GM18526 (cell line): ENCODE data around the gene SYMPK.

Experiments used
- POLR2A ChIP-seq: IDR thresholded peaks from 3 replicates; pipeline ENCODE4 v1.6.1; 2011; ENCODE audit not compliant: insufficient read length; ENCODE audit errors: extremely low read depth

Gene SYMPK

DNA sequence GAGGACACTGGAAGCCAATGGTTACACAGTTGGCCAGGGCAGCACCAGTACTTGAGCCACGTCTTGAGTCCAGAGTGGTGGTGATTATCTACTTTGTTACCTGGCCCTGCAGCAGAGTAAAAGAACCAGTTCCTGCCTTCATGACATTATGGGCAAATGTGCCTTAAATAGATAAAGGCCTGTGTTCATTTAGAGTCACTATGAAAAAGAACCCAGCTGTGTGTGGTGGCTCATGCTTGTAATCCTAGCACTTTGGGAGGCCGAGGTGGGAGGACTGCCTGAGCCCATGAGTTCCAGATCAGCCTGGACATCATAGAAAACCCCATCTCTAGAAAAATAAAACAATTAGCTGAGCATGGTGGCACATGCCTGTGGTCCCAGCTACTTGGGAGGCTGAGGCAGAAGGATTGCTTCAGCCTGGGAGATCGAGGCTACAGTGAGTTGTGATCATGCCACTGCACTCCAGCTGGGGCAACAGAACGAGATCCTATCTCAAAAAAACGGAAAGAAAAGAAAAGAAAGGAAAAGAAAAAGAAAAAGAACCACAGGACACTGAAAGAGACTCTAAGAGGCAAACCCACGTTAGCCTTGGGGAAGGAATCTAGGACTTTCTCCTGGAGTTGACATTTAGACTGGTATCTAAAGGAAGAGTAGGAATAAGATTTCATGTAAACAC is 26.4 kb upstream of the SYMPK start:
- TF ChIP-seq POLR2A, result no peak

DNA sequence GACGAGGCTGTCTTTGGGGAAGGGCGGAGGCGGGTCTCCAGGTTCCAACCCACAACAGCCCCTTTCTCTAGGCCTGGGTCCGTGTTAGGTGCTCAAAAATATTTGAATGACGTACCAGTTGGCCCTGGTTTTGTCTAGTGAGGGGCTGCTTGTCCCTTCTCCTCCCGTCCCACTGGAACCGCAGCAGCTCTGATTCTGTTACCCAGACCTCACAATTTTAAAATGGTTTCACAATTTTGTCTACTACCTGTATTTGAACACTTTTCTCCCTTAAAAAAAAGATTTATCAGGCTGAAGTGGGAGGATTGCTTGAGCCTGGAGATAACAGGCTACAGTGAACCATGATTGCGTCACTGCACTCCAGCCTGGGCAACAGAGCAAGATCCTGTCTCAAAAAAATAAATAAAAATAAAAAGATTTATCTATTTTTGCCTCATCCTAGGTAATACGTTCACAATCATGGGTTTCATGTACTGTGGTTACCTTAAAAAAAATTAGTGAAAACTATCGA is 24.3 kb upstream of the SYMPK start:
- TF ChIP-seq POLR2A, result no peak

GRCh38 chr19:45886427-45887199 is 23.7 kb upstream of the SYMPK start:
- peak; percentile 38 for TF ChIP-seq POLR2A

DNA sequence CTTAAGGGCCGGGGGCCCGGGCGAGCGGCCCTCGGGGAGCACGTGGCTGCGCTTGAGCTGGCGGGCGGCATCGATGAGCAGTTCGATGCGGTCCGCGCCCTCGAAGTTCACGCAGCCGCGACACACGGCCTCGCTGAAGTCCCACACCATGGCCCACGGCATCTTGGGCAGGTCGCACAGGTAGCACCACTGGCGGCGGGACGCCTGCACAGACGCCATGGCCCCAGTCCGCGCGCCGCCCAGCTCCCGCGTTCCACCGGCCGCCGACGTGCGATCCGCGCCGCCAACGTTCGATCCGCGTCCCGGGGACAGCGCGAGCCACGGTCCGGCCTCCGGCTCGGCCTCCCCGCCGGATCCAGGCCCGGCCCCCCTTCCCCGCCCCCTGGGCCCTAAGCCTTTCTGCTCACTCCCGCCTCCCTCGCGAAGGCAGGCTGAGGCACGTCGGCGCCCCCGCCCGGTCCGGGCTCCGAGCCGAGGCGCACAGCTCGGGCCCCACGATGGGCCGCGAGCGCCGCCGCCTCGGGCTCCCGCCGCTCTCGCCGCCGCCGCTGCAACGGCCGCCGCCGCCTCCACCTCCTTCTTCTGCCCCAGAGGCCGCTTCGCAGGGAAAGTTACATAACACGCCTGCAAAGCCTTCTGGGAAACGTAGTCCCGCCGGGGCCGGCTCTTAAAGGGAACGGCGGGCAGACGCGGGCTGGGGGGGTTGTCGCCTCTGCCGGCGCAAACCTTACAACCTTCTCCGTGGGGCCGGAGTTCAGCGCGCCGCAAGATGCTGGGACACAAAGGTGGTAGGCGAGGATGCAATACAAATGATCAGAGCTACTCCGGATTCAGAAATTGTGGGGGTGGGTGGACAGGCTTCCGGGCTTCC is 22.8 kb upstream of the SYMPK start, which contains the start of gene IRF2BP1:
Gene IRF2BP1 (minus strand): TSS at position 586 of the 871 bp plus-strand sequence. CDS start 367 bp downstream, at position 219.
- TF ChIP-seq POLR2A, result peak; percentile 55

DNA sequence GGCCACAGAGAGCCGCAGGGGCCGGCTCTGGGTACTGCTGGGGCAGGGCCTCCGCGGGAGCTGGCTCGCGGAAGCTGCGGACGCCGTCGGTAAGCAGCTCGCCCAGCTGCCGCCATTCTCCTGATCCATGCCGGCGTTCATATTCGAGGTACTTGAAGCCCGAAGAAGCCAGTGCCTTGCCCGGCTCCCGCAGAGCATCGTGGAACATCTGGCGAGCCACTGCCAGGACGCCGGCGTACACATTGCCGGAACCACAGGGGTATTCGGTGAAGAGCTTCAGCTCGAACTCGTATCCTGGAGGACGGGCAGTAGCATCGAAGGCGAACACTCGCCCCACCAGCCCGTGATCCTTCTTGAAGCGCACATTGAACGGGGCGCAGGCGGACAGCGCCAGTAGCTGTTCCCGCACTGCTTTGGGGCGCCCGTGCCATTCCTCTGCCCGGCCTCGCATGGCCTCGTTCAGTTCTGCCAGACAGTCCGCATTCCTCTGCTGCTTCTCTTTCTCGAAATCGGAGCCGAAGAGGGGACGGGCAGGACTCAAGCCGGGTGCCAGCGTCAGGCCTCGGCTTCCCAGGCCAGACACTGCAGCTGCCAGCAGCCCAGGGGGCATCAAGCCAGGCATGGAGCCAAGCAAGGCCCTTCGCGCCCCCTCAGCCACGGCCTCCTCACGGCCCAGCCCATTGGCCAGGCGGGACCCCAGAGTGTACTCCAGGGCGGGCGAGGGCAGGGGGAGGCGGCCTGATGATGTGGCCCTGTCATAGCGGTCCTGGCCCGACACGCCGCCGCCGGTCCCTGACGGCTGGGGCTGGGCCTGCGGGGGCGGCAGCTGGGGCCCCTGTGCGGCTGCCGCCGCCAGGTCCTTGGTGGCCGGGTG is 22.0 kb upstream of the SYMPK start:
- TF ChIP-seq POLR2A, result no peak

- TF ChIP-seq POLR2A, result no peak
Measured at GRCh38 chr19:45883881-45884681, 21.1 kb upstream of the SYMPK start.

GRCh38 chr19:45883586-45883880 is 20.6 kb upstream of the SYMPK start:
- TF ChIP-seq POLR2A, result no peak

DNA sequence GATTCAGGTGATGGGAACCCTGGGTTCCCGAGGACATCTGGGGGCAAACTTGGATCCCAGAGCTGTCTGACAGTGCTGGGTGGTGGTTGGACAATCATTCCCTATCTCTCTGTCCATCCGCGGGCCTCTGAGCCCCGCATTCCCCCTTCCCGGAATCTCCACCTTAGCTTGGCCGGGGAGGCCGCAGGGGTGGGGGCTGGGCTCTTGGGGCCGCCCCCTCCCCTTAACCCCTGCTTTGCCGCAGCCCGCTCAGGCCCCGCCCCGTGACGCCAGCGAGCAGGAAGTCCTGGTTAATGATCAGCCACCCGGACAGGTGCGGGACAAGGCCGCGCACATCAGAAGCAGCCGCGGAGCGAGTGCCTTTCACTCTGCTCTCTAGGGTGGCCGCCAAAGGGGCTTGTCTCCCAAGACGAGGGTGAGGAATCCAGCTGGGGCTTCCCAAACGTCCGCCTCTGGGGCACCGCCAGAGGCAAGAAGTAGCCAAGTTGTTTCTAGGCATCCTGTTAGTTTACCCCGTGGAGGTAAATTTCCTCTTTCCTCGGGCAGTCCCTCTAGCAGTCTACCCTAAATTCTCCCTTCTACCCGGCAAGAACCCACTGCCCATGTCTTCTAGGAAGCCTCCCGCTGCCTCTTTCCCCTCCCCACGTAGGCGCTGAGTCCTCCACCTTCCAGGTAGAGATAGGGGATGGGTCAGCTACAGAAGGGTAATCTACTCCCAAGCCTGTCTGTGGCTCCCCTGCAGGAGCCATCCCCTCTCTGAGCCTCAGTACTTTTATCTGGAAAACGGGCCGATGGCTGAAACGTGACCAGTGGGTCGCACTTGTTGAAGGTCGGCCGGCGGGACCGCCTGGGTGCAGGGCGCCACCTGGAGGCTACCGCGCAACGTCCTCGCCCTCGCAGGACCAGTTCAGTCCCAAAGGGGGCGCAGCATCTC is 20.0 kb upstream of the SYMPK start:
- peak; percentile 69 for TF ChIP-seq POLR2A

DNA sequence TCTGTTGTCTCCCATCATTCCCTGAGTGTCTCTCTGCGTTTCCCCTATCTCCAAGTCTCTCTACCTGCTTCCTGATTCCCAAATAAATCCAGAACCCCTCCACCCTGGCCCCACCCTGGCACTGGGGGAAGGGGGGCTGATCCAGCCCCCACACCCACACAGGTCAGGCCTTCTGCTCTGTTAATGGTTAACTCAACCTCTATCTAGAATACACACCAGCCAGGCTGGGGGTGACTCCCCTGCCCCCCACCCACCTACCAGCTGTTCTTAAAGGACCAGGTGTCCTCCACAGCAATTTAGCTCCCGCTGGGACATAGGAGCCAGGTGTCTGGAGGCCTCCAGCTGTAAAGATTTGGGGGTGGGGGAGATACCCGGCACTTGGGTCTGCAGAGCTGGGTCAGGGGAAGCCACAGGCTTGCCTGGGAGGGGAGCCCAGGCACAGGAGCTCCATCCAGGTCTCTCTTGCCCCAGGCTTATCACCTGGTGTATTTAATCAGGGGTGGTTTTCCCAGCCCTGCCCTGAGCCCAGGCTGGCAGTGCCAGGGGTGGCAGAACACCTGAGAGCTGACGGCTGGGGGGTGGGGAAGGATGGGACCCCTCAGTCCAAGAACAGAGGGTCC is 19.1 kb upstream of the SYMPK start:
- no peak for TF ChIP-seq POLR2A

DNA sequence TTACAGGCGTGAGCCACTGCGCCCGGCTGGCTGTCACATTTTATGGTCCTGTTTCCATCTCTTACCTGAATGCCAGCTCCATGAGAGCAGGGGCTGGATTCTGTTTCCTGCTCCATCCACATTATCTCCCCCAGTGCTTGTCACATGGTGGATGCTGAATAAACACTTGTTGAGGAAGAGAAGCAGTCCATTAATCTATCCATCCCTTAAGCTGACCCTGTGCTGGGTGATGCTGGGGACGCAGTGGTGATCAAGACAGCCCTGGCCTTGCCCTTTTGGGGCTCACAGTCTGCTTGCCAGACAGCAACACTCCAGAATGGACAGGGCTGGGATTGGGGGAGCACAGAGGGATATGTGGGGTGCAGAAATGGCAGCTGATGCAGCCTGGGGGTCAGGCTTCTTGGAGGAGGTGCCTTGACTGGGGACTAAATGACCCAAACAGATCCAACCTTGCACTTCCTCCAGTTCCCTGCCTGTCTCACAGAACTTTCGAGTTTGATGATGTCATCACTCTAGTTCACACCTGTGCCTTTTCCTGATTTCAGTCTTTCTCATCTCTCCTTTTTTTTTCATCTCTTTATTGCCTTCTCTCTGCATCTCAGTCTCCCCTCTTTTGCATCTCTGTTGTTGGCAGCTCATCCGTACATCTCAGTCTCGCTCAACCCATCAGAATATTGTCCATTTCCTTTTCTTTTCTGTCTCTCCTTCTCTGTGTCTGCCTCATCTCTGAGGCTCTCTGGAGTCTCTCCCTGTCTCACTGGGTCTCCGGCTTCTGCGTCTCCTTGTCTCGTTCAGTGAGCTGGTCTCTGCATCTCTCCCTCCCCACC is 18.3 kb upstream of the SYMPK start:
- no peak for TF ChIP-seq POLR2A

- no peak for TF ChIP-seq POLR2A
Measured at GRCh38 chr19:45879971-45880370, 17.0 kb upstream of the SYMPK start.
